ENCODE results near the gene LUC7L. TPM values are rescaled to one million over a fixed set of nuclear protein-coding genes. Genes with fewer than 3 reads are reported as not detected.

The LUC7L gene
- total and polyA plus RNA-seq, 10 of the 15 experiments (the other 5 are each of a cell fraction or from before 2014, with no cell fraction given): 2.3 to 59.6 (median 44.1) TPM

GRCh38 chr16:270381-271255, 41.4 kb upstream of the LUC7L start (continued):
- TF ChIP-seq TBL1XR1 (IDR thresholded peaks at IDR 0.05; ENCODE audit: low read depth, low read length) (no peak), ZNF592 (IDR thresholded peaks at IDR 0.05) (no peak), RAD21 (IDR thresholded peaks at IDR 0.05; ENCODE audit: insufficient read depth, low read depth, low read length) (no peak), FOXM1 (IDR thresholded peaks at IDR 0.05; ENCODE audit: low read depth, low read length) (no peak), SUPT20H (IDR thresholded peaks at IDR 0.05; ENCODE audit: borderline replicate concordance, control insufficient read depth, low read depth, low read length) (no peak), STAT3 (IDR thresholded peaks at IDR 0.05; ENCODE audit: low read depth, low read length) (no peak), NBN (IDR thresholded peaks at IDR 0.05) (no peak), MTA3 (IDR thresholded peaks at IDR 0.05; ENCODE audit: borderline replicate concordance, low read length) (no peak), PAX5 (IDR thresholded peaks at IDR 0.05; ENCODE audit: borderline replicate concordance, low read depth, low read length) (no peak)
